Effector memory CD4-positive, alpha-beta T cell (primary cell): ENCODE data around the gene CERS1.

ENCODE experiments used
- DNase-seq, 3 donors: peaks; one replicate each; pipeline ENCODE4 v3.0.0-alpha.2; 2020
- H3K27ac ChIP-seq: 2 replicates; pipeline ENCODE4 v1.7.0; 2013; ENCODE audit warnings: mild to moderate bottlenecking, low read length, moderate library complexity; ENCODE audit not compliant: insufficient read depth, poor library complexity, severe bottlenecking
- H3K27me3 ChIP-seq: replicated peaks from 2 replicates; pipeline ENCODE4 v1.7.0; 2013; ENCODE audit warnings: mild to moderate bottlenecking, low read length; ENCODE audit not compliant: insufficient read depth, control insufficient read depth, poor library complexity, severe bottlenecking
- H3K36me3 ChIP-seq: 2 replicates; pipeline ENCODE4 v1.7.0; 2013; ENCODE audit warnings: mild to moderate bottlenecking, low read length, moderate library complexity; ENCODE audit not compliant: control insufficient read depth, insufficient read depth
- H3K4me1 ChIP-seq: 2 replicates; pipeline ENCODE4 v1.7.0; 2013; ENCODE audit warnings: low read length, mild to moderate bottlenecking; ENCODE audit not compliant: control insufficient read depth, insufficient read depth, poor library complexity, severe bottlenecking
- H3K4me3 ChIP-seq: 2 replicates; pipeline ENCODE4 v1.7.0; 2013; ENCODE audit warnings: low read length, low read depth, mild to moderate bottlenecking; ENCODE audit not compliant: insufficient read depth, poor library complexity, severe bottlenecking
- H3K9me3 ChIP-seq: 2 replicates; pipeline ENCODE4 v1.7.0; 2013; ENCODE audit warnings: mild to moderate bottlenecking, low read length, moderate library complexity; ENCODE audit not compliant: control insufficient read depth

CERS1 gene

DNA sequence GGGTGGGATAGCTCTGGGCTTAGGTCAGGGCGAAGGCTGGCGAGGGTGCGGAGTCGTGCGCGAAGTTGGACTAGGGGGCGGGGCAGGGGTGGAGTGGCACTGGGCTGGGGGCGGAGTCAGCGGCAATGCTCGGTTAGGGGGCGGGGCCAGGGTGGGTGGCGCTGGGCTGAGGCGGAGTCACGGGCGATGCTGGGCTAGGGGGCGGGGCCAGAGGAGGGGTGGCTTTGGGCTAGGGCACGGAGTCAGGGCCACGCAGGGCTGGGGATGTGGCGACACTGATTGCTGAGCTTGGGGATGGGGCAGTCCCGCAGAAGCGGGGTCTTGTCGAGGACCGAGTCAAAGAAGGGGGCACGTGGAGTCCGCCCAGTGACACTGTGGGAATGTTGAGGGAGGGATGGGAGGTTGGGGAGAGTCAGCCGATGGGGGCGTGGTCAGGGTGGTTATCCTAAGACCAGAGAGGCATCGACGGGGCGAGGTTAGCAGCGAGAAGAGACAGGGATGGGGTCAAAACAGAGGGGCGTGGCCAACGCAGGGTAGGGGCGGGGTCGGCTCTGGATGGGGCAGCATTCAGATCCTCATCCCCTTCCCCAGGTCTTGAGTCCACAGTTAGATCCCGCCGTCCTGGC, 36.4 kb upstream of the CERS1 start:
- peaks cover 9% of the 10 kb centered on the region for H3K4me1 ChIP-seq
- no peak overlapping the region for H3K27ac ChIP-seq
- peaks cover 5% of the 10 kb centered on the region for H3K36me3 ChIP-seq
- peak overlapping the region; percentile 50 for H3K4me3 ChIP-seq
- no peaks in the 10 kb centered on the region for H3K27me3 ChIP-seq
- no peaks in the 10 kb centered on the region for H3K9me3 ChIP-seq
- peak; percentile 73 to 81 (median 79) for DNase-seq

DNA sequence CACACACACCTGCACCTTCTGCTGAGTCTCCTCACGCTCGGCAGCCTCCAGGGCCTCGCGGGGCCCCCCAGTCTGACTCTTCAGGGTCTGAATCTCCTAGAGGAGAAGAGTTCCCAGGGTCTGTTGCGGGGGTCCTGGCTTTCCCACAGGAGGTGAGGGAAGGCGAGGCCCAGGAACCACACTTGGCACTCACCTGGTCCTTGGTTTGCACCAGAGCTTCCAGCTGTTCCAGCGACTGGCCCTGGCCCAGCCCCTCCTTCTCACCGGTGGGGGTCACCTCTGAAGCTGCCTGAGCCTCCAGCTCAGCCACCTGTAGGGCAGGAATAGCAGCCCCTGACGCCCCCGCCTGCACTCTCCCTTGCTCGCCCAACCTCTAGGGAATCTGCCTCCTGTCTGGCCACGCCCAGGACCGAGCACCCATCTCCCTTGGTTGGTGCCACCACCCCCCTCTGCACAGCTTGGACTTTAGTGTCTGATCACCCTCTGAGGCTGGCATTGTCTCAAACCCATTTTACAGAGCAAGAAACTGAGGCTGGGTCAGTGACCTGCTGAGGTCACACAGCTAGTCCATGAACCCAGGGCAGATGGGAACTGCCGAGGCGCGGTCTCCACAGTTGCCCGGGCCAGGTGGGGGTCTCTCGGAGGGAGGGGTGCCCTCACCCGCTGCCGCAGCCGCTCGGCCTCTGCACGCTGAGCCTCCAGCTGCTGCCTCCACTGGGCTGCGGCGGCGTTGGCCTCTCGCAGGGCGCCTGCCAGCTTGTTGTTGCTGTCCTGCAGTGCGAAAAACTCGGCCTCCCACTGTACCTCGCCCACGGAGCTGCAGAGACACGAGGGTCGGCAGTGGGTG, 35.6 kb upstream of the CERS1 start:
- no peak for DNase-seq
- Histone ChIP-seq H3K9me3 (no peaks in the 10 kb centered on the region), H3K27me3 (no peaks in the 10 kb centered on the region), H3K36me3 (peaks cover 6% of the 10 kb centered on the region), H3K4me3 (no peak overlapping the region), H3K27ac (no peak overlapping the region), H3K4me1 (peaks cover 9% of the 10 kb centered on the region)

DNA sequence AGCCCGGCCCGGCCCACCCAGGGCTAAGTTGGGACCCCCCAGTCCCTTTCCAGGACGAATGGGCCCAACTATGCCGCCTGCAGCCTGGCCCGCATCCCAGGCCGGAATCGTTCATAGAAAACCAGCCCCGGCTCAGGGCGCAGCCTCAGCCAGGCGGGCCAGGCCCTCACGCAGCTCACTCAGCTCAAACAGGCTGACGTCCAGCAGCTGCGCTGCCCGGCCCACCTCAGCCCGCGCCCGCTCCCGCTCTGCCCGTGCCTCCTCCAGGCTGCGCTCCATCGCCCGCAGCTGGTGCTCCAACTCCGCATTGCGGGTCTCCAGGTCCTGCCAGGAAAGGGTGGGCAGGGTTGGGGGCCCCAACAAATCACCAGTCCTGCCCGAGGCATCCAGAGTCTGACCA, 33.4 kb upstream of the CERS1 start:
- no peak overlapping the region for H3K4me3 ChIP-seq
- DNase-seq, result no peak
- H3K27ac ChIP-seq, result no peak overlapping the region
- no peaks in the 10 kb centered on the region for H3K9me3 ChIP-seq
- peaks cover 19% of the 10 kb centered on the region for H3K36me3 ChIP-seq
- H3K4me1 ChIP-seq, result peaks cover 9% of the 10 kb centered on the region
- no peaks in the 10 kb centered on the region for H3K27me3 ChIP-seq

DNA sequence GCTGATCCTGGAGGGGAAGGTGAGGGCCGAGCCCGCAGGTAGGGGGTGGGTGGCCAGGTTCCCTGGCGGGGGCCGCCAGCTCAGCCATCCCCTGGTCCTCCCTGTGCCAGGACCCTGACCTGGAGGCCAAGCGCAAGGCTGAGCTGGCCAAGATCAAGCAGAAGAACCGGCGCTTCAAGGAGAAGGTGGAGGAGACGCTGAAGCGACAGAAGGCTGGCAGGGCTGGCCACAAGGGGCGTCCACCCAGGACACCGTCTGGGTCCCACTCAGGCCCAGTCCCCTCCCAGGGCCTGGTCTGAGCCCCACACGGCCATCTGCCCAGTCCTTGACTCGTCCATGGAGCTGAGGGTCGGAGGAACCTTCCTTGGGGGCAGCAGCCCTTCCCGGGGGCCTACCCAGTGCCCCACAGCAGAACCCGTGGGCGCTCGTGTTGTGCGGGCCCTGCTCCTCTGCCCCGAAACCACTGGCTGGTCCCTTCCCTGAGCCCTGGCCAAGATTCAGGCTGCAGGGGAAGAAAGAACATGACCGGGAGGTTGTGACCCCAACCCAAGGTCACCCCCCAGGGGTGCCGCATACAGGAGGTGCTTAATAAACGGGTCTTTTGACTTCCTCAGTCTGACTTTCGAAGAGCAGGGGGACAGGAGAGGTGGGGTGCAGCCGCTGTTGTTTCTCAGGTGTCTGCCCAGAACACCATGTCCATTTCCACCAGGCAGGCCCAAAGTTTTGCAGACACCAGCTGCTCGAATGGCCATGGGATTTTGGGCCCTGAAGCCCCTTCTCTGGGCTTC, 32.3 kb upstream of the CERS1 start:
- no peaks in the 10 kb centered on the region for H3K27me3 ChIP-seq
- peaks cover 25% of the 10 kb centered on the region for H3K36me3 ChIP-seq
- H3K4me3 ChIP-seq, result no peak overlapping the region
- peaks cover 8% of the 10 kb centered on the region for H3K4me1 ChIP-seq
- DNase-seq, result no peak
- no peaks in the 10 kb centered on the region for H3K9me3 ChIP-seq
- H3K27ac ChIP-seq, result no peak overlapping the region

GRCh38 chr19:18924684-18925213, 28.8 kb upstream of the CERS1 start:
- Histone ChIP-seq H3K4me3 (no peak overlapping the region), H3K9me3 (no peaks in the 10 kb centered on the region), H3K4me1 (peaks cover 9% of the 10 kb centered on the region), H3K27ac (no peak overlapping the region), H3K27me3 (no peaks in the 10 kb centered on the region), H3K36me3 (peaks cover 45% of the 10 kb centered on the region)
- no peak for DNase-seq

GRCh38 chr19:18922228-18922985, 26.4 kb upstream of the CERS1 start:
- Histone ChIP-seq H3K4me1 (peaks cover 21% of the 10 kb centered on the region), H3K36me3 (peaks cover 41% of the 10 kb centered on the region), H3K9me3 (no peaks in the 10 kb centered on the region), H3K4me3 (no peak overlapping the region), H3K27me3 (no peaks in the 10 kb centered on the region), H3K27ac (no peak overlapping the region)
- no peak for DNase-seq

DNA sequence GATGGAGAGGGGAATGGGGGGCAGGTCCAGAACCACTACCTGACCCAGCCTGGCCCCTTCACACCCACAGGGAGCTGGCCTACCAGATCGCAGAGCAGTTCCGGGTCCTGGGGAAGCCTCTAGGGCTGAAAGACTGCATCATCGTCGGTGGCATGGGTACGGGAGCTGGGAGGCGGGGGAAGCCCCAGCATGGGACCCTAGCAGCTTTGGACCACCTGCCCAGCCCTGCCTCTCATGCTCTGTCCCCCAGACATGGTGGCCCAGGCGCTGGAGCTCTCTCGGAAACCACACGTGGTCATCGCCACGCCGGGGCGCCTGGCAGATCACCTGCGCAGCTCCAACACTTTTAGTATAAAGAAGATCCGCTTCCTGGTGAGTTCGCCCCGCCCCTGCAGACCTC, 25.6 kb upstream of the CERS1 start:
- no peak overlapping the region for H3K27ac ChIP-seq
- peaks cover 39% of the 10 kb centered on the region for H3K36me3 ChIP-seq
- no peak overlapping the region for H3K4me3 ChIP-seq
- no peaks in the 10 kb centered on the region for H3K27me3 ChIP-seq
- H3K4me1 ChIP-seq, result peaks cover 21% of the 10 kb centered on the region
- no peak for DNase-seq
- H3K9me3 ChIP-seq, result no peaks in the 10 kb centered on the region

DNA sequence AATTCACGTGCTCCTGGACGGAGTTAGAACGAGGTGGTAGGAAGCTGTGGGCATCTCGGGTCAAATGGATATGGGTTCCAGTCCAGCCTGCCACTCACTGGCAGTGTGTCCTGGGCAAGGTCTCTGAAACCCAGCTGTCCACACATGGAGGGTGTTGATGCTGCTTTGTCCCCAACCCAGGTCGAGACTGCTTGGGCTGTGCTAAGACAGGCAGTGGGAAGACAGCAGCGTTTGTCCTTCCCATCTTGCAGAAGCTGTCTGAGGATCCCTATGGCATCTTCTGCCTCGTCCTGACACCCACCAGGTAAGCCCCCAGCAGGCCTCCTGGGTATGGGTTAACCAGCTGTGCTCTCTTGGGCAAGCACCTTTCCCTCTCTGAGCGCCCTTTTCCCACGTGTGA, 24.4 kb upstream of the CERS1 start:
- no peaks in the 10 kb centered on the region for H3K9me3 ChIP-seq
- no peaks in the 10 kb centered on the region for H3K27me3 ChIP-seq
- no peak for DNase-seq
- peaks cover 33% of the 10 kb centered on the region for H3K36me3 ChIP-seq
- peak overlapping the region; percentile 92 for H3K4me3 ChIP-seq
- H3K27ac ChIP-seq, result peak overlapping the region; percentile 72
- peaks cover 21% of the 10 kb centered on the region for H3K4me1 ChIP-seq

- H3K27ac ChIP-seq, result peak overlapping the region; percentile 72
- H3K9me3 ChIP-seq, result no peaks in the 10 kb centered on the region
- no peak for DNase-seq
- peaks cover 21% of the 10 kb centered on the region for H3K4me1 ChIP-seq
- peaks cover 37% of the 10 kb centered on the region for H3K36me3 ChIP-seq
- H3K27me3 ChIP-seq, result no peaks in the 10 kb centered on the region
- H3K4me3 ChIP-seq, result peak overlapping the region; percentile 92
Measured at GRCh38 chr19:18919900-18920214, 23.9 kb upstream of the CERS1 start.
